GM18520 (cell line): ENCODE measurements around the gene ST3GAL5.
"Not testable (repeated sequence)": the region's sequence is repeated elsewhere in the genome, so short reads cannot be mapped to it uniquely, and the experiment has no call there.

ENCODE experiments used
- ATAC-seq: cut with Tn5 transposase; IDR thresholded peaks from one replicate; pipeline ENCODE4 v1.9.1; 2021; ENCODE audit not compliant: unreplicated experiment

ST3GAL5 gene

DNA sequence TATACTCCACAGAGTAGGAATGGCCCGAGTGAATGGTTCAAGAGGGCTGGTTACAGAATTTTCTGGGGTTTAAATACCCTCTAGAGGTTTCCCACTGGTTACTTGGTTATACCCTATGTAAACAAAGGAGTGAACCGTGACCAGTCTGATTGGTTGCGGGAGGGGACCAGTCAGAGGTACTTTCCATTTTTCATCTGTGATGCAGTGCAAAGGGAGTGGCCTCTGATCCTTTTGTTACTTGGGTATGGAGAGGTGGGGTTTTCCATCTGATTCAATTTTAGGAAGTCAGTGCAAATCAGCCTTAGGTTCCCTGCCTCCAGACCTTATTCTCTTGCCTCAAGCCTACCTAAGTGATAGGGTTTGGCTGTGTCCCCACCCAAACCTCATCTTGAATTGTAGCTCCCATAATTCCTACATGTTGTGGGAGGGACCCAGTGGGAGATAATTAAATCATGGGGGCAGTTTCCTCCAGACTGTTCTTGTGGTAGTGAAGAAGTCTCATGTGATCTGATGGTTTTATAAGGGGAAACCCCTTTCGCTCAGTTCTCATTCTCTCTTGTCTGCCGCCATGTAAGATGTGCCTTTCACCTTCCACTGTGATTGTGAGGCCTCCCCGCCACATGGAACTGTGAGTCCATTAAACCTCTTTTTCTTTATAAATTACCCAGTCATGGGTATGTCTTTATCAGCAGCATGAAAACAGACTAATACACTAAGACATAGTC is 5.9 kb upstream of the ST3GAL5 start:
- ATAC-seq, result not testable (repeated sequence)

DNA sequence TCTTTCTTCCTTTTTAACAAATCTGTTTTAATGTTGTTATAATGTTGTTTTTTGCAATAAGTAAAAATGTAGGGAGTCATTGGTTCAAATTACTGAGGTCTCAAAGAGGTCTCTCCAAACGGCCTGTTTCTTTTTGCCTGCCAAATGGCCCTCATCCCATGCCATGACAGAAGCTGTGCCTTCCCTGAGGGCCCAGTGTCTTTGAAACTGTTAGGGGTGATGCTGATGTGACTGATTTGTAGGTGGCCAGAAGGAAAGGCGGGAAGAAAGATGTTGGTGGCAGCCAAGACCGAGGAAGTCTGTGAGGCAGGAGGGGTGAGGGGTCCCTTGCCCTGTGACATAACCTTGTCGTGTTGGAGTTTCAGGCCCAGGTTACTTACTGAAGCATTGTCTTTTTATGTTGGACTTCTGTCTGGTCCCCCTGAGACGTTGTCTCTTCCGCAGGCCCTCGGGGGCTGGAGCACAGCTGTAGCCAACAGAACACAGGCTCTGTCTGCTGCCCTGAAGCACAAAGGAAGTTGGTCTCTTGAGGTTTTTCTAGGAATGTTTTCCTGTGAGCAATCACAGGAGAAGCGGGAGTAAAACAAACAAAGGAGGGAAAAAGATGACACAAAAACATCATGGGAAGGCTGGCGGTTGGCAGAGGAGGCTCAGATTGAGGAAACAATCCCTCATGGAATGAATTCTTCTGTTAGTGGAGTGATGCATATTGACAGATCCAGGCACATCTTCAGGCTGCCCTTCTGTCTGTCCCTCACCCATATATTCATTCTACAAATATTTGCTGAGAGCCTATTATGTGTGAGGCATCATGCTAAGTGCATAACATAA is 4.9 kb upstream of the ST3GAL5 start:
- ATAC-seq, result no peak

DNA sequence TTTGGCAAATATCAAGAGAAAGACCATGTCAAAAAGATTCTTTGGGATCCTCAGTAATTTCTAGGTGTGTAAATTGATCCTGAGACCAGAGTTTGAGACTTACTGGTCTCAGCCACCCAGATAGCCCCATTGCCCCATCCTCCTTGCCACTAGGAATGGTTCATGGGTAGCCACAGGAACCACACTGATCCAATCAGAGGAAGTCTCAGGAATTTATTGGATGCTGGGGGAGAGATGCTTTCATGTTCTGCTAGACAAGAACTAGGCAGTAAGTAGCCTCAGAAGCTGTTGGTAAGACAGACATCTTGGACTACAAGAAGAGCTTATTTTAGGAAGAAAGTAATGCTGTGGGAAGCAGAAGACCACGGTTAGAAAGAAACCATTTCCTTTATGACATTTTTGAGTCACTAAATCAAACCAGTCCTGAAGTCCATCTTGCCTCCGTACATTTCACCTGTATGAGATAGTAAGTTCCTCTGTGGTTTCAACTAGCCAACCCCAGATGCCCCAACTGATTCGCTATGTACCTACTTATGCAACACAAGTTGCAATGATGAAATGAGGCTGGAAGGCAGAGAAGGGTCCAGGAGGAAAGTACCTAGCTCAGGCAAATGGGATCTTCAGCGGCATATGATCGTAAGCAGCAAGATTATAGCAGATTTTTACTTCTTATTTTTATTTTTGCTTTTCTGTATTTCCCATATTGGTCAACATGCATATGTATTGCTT is 3.6 kb upstream of the ST3GAL5 start:
- ATAC-seq, result no peak

DNA sequence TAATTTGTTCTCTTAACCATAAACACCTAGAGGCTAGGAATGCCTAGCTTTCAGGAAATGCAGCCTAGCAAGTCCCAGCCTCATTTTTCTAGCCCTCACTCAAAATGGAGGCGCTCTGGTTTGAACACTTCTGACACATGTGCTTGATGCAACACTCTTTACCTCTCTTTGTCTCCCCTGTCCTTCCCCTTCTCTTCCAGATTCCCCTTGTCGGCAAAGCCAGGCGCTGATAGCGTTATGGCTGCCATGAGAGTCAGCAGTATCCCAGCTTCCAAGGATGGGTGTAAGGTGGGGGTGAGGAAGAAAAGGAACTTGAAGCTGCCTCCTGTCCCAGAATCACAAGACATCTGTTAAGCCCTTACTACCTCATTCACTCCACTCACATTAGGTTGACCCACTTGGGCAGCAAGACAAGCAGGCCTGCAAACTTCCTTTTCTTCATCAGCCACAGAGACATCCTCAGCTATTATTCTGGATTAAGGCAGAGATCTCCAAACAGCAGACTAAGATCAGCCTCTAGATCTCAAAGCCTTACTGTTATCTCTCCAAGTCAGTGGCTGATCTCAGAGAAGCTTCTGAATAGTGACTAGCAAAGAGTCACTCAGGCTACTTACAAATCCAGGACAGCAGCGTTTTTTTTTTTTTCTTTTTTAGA is 1.9 kb upstream of the ST3GAL5 start:
- no peak for ATAC-seq

DNA sequence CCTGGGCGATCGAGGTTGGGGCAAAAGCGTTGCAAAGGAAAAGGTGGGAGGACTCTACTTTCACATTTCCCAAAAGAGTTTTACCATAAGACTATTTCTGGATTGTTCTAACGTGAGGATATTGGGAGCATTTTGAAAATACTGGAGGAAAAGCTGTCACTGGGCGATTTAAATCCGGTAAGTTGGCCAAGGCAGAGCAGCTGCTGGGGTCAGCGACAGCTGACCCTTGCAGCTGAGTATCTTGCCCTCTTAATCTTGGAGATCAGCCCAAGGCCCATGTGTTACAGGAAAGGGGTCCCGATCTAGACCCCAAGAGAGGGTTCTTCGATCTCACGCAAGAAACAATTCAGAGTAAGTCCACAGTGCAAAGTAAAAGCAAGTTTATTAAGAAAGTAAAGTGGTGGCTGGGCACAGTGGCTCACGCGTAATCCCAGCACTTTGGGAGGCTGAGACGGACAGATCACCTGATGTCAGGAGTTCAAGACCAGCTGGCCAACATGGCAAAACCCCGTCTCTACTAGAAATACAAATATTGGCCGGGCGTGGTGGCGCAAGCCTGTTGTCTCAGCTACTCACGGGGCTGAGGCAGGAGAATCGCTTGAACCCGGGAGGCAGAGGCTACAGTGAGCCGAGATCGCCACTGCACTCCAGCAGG is 964 bp upstream of the ST3GAL5 start:
- ATAC-seq, result no peak

DNA sequence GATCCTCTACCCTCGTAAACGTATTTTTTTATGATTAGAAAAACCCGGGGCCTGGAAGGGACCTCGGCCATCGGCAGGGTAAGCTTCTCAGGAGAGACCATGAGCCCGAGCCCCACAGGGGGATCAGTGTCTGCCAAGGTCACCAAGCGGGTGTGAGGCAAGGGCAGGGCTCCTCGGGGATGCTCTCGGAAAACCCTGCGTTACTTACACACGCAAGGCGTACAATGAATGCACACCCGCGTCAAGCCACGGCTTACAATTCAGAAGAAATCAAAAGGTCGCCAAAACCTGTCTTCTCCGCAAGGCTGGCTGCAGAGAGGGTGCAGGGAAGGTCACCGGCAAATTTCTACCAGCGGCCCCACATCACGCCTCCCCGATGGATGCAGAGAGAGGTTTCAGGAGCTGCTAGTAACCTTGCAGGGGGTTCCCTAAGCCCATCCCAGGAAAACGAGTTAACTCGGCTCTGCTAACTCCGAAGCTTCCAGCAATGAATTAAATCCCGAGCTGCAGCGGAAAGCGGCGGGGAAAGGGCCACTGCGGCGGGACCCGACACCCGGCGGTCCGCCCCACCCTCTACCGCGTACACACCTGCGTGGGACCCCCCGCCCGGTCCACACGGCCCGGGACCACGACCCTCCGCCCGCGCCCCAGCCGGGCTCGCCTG is 638 bp downstream of the ST3GAL5 start:
- ATAC-seq, result no peak

DNA sequence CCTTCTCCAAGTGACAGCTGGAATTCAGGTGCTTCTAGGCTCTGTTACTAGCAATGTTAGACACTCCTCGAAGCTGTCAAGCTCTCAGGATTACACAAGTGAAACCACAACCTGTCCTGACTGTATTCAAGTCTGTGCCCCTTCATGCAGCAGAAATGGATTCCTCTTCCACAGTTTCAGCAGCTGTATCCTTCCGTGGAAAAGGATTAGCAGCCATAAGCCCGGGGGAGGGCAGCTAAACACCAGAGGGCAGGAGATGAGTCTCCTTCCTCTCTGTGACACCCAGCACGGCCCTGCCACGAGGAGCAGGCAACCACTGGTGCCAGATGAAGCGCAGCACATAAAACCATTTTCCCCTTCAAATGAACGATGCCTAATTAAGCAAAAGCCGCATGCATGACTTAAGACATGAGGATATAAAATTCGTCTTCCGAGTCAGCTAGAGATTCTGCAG is 1.2 kb downstream of the ST3GAL5 start:
- ATAC-seq, result no peak

DNA sequence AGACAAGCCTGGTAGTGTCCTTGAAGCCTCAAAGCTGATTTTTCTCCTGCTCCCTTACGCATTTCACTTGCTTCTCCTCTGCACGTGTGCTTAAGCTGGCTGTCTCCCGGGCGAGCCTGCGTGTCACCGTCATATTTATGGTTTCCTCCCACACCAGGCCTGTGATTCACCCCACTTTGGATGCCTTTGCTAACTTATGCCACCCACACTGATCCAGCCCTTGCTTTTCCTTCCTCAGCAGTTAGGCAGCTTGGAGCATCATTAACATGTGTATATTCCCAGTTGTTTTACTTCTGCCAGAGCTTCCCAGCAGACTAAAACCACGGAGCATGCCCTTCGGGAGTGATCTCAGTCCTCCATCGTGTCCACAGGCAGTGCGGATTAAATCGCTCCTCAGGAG is 2.2 kb downstream of the ST3GAL5 start:
- ATAC-seq, result no peak

DNA sequence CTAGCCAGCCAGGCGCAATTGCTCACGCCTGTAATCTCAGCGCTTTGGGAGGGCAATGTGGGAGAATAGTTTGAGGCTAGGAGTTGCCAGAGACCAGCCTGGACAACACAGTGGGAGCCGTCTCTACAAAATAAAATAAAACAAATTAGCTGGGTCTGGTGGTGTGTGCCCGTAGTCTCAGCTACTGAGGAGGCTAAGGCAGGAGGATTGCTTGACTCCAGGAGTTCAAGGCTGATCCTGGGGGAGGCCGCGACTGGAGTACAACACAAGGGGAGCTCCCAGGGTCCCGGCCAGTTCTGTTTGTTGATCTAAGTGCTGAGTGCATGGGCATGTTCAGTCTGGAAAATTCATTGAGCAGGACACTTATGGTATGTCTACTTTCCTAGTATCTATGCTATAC is 2.6 kb downstream of the ST3GAL5 start:
- ATAC-seq, result no peak

DNA sequence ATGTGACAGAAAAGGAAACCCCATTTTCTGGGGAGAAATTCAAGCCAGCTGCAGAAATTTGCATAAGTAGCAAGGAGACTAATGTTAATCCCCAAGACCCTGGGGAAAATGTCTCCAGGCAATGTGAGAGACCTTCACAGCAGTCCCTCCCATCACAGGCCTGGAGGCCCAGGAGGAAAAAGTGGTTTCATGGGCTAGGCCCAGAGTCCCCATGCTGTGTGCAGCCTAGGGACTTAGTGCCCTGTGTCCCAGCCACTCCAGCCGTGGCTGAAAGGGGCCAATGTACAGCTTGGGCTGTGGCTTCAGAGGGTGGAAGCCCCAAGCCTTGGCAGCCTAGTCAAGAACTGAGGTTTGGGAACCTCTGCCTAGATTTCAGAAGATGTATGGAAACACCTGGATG is 7.0 kb downstream of the ST3GAL5 start:
- ATAC-seq, result not testable (repeated sequence)

DNA sequence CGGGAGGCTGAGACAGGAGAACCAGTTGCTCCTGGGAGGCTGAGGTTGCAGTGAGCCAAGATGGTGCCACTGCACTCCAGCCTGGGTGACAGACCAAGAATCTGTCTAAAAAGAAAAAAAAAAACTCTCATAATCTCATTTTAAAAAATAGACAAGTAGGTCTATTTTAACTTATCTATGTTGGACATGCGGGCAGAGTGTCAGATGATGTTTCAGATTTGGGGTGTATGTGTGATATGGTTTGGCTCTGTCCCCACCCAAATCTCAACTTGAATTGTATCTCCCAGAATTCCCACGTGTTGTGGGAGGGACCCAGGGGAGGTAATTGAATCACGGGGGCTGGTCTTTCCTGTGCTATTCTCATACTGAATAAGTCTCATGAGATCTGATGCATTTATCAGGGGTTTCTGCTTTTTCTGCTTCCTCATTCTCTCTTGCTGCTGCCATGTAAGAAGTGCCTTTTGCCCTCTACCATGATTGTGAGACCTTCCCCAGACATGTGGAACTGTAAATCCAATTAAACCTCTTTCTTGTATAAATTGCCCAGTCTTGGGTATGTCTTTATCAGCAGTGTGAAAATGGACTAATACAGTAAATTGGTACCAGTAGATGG is 8.0 kb downstream of the ST3GAL5 start:
- ATAC-seq, result not testable (repeated sequence)

DNA sequence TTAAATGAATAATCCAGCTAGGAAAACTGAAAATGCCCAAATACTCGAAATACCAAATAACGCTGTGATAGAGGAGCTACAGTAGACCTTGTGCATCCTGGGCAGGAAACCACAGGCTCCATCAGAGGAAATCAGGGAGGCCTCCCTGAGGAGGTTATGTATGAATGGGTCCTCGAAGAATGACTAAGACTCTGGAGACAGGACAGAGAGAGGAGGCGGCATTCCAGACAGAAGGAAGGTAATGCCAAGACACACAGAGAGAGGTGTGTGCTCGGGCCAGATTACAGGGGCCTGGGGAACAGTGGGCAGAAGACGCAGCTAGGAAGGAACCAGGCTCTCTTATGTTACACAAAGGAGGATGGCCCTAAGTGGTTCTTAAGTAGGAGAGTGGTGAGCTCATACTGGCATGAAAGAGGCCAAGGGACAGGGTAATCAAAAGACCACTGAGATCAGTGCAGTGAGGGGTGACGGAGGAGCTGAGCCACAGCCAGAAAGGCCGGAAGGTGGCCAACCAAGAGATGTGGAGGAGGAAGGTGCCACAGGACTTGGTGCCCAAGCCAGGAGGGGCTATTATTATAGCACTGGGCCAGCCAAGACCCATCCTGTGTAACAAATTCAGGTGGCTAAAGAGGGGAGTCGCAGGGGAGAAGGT is 9.9 kb downstream of the ST3GAL5 start:
- ATAC-seq, result no peak

DNA sequence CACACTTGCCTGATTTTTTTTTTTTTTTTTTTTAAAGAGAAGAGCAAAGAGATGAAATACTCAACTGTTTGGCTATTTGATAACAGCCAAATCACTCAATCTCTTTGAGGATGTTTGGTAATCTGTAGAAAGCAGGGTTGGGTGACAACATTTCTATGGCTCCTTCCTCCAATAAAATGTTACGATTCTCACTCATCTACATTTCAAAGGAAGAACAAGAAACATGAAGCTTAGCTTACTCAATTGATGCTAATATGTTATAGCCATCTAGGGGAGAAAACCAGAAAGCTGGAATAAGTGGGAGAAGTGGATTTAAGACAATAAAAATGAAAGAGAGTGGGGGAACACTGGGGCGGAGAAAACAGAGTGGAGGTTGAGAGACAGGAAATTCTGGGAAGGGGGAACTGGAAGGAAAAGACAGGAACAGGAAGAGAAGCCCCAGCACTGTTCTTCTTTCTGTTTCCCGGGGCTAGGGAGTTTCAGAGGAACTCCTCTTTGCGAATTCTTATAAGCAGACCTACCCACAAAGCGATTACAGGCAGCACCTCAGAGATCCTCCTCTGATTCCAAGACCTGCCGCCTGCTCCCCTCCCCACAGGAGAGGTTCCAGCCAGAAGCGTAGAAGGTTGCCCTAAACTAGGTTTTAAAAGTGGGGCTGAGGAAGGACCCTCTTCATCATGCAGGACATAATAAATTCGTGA is 13.3 kb downstream of the ST3GAL5 start:
- ATAC-seq, result no peak

DNA sequence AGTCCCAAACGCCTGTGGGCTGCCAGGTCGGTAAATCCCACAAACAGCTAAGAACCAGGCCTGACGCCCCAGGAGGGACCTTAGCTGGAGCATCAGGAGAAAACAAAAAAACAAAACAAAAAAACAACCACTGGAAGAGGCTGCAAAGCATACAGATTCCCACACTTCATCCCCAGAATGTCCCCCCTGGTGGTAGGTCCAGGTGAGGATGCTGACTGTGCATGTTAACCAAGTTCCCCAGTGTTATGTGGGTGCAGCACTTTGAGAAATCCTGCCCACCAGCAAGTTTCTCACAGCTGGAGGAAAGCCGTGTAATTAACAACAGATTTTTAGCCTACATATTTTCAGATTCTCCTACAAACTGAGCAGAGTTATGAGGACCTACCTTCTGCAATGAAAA is 15.1 kb downstream of the ST3GAL5 start:
- ATAC-seq, result no peak

DNA sequence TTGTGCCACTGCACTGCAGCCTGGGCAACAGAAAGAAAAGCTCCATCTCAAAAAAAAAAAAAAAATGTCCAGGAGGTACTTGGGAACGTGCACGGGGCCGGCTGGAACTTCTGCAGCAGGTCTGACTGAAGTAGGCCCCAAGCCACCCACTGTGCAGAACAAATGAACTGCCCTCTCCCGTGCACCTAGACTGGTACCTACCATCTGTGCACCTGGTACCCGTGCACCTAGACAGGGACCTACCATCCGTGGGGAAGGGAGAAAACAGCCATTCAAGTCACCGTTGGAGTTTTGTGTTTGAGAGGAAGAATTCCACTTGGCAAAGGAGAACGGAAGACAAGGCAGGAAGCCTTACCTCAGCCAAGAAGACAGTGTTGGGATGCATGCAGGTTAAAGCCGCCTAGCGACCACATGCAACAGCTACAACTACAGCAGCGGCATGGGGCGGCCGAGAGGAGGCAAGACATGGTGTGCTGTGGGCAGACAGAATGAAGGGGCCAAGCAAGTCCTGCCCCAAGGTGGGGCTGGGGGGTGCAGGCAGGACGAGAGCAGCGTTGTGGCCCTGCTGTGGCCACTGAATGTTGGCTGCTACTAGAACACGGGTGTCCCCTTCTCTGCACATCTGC is 16.1 kb downstream of the ST3GAL5 start:
- no peak for ATAC-seq

DNA sequence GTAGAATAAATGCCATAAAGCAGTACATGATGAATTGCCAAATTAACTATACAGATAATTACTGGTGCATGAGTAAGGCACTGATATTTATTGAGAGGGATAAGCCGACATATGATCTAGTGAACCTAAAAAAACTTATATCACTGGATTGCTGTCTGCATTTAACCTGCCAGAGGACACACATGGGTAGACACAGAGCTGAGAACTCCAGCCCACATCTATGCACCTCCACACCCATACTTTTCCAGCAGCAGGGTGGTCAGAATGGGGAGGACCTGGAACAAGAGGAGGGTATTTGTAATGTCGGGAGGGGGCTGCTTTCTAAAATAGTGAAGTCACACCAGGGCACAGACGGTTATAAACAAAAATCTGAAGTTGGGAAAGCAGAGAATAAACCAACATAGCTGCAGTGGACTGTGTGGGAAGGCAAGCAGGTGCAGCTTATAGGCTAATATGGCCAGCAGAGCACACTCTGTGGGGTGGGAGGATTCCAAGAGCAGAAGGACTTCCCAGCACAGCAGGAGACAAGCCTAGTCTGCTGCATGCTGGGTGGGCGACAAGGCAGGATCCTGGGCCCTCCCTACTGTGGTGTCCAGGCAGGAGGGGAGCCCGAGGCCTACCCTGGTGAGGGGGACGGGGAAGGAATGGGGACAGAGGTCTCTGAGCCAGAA is 17.2 kb downstream of the ST3GAL5 start:
- ATAC-seq, result no peak

DNA sequence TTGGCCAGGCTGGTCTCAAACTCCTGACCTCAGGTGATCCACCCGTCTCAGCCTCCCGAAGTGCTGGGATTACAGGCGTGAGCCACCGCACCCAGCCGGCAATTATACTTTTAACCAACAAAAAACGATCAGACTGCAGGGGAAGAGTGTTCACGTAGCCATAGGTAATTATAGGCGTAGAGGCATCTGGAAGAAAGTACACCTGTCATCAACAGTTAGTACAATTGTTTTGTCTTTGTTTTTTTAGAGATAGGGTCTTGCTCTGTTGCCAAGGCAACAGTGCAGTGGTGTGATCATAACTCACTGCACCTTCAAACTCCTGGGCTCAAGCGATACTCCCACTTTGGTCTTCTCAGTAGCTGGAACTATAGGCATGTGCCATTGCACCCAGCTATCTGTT is 20.0 kb downstream of the ST3GAL5 start:
- ATAC-seq, result no peak
